GM18858 (cell line): ENCODE results near the gene MYO5C.
A peak's percentile ranks its signal among the peaks of the same experiment; 100 is the strongest.

Experiments
- ATAC-seq: cut with Tn5 transposase; IDR thresholded peaks from one replicate; pipeline ENCODE4 v1.9.1; 2021; ENCODE audit not compliant: unreplicated experiment

Gene MYO5C

GRCh38 chr15:52214553-52214952 is 81.1 kb downstream of the MYO5C start:
- no peak for ATAC-seq

GRCh38 chr15:52213206-52213605 is 82.4 kb downstream of the MYO5C start:
- no peak for ATAC-seq

GRCh38 chr15:52208306-52208946 is 87.2 kb downstream of the MYO5C start:
- peak; percentile 58 for ATAC-seq

- ATAC-seq: no peak
These were observed 88.4 kb downstream of the MYO5C start for GRCh38 chr15:52207191-52207590.

- no peak for ATAC-seq
These were observed 89.2 kb downstream of the MYO5C start for GRCh38 chr15:52206446-52206845.

- no peak for ATAC-seq
These were observed 90.9 kb downstream of the MYO5C start for GRCh38 chr15:52204657-52205056.

- ATAC-seq: no peak
These were observed 94.7 kb downstream of the MYO5C start for GRCh38 chr15:52200831-52201365.

GRCh38 chr15:52199271-52199670 is 96.3 kb downstream of the MYO5C start:
- ATAC-seq: no peak

- no peak for ATAC-seq
These were observed 98.7 kb downstream of the MYO5C start for GRCh38 chr15:52196891-52197290.

GRCh38 chr15:52193791-52194190 is 101.8 kb downstream of the MYO5C start:
- no peak for ATAC-seq

- no peak for ATAC-seq
These were observed 102.3 kb downstream of the MYO5C start for GRCh38 chr15:52193321-52193720.

GRCh38 chr15:52191207-52191606 is 104.4 kb downstream of the MYO5C start, which contains the start of gene GNB5:
GNB5 (minus strand) TSS chr15:52191392; CDS start chr15:52184676, 6,716 bp downstream.
- ATAC-seq: no peak

GRCh38 chr15:52186651-52187486 is 108.7 kb downstream of the MYO5C start:
- ATAC-seq: no peak

- ATAC-seq: no peak
These were observed 110.4 kb downstream of the MYO5C start for GRCh38 chr15:52185151-52185561.

- no peak for ATAC-seq
These were observed 110.9 kb downstream of the MYO5C start for GRCh38 chr15:52184721-52185120.

- ATAC-seq: no peak
These were observed 111.9 kb downstream of the MYO5C start for GRCh38 chr15:52183562-52184173.

- no peak for ATAC-seq
These were observed 113.4 kb downstream of the MYO5C start for GRCh38 chr15:52181938-52182780.

- ATAC-seq: no peak
These were observed 114.7 kb downstream of the MYO5C start for GRCh38 chr15:52180851-52181450.

GRCh38 chr15:52180196-52180835 is 115.3 kb downstream of the MYO5C start:
- ATAC-seq: peak; percentile 2
